GM19463 (cell line): ENCODE data around the gene XRCC4.

Source experiments
- ATAC-seq: cut with Tn5 transposase; IDR thresholded peaks from one replicate; pipeline ENCODE4 v1.9.1; 2021; ENCODE audit warnings: mild to moderate bottlenecking, moderate library complexity; ENCODE audit not compliant: unreplicated experiment

The XRCC4 gene

DNA sequence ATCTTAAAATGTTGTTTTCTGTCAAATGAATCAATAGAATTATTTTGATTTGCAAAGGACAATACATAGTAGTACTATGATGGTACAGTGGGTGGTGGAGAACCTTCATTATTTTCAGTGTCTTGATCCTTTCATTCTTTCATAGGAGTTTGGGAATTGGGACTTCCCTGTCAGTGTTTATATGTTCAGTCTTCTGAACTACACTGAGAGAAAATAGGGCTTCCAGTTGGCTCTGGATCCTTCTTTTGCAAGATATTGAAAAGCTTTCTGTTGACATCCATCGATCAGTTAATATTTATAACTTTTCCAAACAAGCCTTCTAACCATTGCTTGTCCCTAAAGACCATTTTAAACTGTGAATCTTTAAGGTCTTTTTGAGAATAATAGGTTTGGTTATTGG is 94.7 kb downstream of the XRCC4 start:
- no peak for ATAC-seq

DNA sequence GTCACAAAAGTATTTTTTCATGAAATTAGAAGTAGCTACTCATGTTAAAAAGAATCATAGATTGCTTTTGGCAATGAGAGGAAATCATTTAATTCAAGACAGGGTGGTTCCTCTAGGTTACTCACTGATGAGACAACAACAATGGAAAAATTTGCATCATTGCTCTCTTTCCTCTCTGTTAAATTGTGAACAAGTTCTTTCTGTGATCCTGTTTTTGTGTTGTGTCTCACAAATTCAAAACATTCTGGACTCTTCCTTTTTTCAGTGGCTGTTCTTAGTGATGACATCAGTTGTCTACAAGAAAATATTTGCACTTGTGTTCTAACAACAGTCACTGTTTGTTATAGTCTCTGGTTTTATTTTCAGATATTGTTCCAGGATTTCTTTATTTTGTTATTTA is 95.3 kb downstream of the XRCC4 start:
- no peak for ATAC-seq

DNA sequence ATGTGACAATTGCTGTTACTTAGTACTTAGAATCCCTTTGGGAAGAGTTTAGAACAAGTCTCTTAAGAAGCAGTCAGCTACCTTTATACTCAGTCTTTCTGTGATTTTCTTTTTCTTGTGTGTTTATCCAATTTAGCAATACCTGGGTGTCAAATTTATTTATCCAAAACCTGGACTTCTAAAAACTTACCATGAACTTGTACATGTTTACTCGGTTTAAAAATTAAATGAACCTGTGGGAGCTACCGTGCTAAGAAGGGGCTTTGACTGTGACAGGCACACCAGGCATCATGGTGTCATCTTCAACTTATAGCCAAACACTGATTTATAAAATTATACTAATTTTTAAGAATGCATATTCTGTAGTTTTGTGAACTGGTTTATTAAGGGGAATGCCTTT is 96.5 kb downstream of the XRCC4 start:
- ATAC-seq, result no peak

DNA sequence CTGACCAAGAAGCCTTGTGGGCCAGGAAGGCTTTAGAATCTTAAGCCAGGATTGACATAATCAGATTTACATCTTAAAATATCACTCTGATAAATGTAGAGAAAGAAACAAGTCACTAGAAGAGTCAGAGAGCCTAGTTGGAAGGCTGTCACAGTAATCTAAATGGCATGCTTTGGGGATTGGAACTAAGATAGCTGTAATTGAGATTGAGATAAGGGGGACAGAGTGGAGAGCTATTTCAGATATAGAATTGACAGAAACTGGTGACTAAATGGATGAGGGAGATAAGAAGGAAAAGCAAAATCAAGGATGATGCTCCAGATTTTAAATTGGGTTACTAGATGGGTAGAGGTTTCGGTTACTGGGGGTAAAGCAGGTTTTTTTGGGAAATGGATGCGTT is 100.5 kb downstream of the XRCC4 start:
- no peak for ATAC-seq

DNA sequence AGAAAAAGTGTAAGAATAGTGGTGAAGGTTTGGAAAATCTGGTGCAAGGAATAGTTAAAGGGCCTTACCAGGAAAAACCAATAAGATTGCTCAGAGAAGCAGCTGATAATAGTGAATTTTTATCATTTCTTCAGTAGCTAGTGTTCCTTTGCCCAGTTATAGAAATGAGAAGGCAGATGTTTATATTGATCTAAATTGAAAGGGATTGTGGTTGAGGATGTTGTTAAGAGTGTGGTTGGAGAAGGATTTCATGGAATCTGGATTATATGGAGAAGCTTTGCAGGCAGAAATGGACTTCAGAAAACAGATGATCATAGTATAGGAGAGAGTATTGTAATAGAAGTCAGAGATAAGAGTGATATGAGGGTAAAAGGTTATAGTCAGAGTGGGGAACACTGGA is 102.6 kb downstream of the XRCC4 start:
- no peak for ATAC-seq

DNA sequence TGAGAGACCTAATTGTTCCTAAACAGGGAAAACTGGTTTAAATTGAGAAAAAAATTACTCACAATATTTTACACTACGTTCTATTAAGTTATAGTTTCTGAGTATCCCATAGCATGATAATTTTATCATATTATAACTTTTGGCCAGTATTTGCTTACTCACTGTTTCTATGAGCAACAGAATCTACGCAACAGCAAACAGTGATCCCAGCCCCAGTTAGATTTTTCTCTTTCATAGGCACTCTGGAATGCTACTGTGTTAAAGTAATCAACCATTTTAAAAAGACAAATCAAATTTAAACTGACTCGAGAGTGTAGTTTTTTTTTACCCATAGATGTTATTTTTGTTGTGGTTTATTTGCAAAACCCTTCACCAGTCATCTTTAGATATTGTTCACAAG is 107.2 kb downstream of the XRCC4 start:
- no peak for ATAC-seq

DNA sequence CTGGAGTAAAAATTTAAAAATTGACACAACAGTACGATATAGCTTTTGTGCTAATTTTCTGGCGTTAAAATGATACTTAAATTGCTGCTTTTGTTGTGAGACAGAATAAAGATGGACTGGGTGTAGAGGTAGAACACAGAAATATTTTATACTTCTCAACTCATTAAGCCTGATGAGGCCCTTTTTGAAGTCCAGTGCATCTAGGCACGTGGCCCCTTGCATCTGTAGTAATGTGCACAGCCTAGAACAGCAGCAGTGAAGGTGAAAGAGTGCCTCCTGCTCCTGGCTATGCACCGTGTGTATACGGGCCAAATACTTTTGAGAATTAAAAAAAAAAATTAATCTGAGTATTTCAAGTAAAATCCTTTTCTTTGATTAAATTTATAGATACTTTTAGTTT is 115.6 kb downstream of the XRCC4 start:
- no peak for ATAC-seq

DNA sequence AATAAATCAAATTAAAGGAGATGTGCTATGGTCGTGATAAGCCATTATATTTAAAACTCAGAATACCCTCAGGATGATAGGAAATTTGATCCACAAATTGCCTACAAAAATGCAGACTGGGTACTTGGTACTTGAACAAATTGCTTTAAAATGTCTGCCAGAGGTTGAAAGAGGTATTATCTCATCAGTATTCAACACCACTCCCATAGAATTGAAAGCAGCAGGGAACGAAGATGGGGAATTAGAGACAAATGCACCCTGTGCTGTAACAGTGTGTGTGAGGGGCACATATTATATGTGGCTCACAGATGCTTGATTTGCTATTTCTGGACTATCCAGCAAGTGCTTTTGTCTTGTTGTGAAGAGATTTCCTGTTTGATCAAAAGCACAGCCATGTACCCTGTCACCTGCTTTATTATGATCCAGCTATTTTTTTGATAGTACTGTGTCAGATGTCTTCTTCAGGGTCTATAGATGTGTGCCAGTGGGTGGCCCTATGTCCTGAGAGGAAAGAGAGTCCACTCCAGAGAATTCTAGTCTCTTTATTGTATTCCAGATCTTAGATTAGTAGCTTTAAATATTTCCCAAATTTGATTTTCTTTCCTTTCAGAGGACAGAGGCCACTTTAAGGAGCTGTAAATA is 120.1 kb downstream of the XRCC4 start:
- no peak for ATAC-seq

DNA sequence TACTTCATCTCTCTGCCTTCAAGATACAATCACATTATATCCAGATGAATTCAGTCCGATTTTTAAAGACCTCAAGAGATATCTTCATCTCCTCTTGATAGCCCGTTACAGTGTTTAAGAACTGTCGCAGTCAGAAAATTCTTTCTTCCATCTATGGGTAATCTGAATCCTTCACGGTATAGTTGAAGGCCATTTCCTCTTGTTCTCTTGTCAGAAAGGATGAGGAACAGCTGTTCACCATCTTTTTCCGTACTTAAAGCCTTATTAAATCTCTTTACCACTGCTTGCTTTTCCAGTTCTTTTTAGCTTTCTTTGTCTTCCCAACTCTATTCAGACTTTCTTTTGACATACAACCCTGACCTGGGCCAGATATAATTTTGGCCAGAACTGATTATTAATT is 121.8 kb downstream of the XRCC4 start:
- ATAC-seq, result no peak

DNA sequence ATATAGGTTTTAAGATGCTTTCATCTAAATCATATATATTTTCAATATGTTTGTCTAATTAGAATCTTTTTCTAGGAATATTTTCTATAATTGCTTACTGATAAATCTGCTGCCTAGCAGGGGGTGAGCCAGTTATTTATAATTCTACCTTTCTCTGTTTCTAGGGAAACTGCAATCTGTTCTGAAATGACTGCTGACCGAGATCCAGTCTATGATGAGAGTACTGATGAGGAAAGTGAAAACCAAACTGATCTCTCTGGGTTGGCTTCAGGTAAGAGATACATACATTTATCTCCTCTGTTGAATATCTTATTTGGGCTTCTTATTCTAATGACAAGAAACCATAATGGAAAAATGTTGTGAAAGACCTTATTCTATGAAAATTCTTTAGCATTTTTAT is 127.3 kb downstream of the XRCC4 start:
- ATAC-seq, result peak; percentile 42

DNA sequence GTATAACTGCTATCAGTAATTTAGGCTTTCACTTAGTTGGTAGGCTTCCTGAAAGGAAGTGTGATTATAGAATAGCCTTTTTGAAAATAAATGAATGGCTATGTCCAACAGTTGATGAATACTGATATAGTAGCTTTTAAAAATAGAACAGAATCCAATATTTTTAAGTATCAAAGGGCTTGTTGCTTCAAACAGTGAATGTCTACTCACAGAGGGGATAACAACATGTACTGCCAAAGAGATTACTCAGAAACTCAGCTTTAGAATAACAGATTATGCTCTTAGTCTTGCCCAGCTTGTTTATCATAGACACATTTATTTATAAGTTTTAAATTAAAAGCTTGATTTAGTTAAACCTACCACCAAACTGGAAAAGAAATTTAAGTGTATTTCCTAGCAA is 132.6 kb downstream of the XRCC4 start:
- no peak for ATAC-seq

DNA sequence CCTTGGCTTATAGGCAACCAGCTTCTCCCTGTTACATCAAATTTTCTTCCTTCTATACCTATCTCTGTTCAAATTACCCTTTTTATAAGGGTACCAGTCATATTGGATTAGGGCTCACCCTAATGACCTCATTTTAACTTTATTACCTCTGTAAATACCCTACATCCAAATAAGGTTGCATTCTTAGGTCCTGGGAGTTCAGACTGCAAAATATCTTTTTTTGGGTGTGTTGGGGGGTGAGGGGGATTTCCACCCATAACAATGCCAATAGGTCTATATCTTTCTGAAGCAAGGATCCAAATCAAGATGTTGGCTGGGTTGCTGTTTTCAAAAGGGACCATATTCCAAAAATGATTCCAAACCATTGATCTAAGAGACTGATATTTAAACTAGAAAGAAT is 141.7 kb downstream of the XRCC4 start:
- ATAC-seq, result no peak

DNA sequence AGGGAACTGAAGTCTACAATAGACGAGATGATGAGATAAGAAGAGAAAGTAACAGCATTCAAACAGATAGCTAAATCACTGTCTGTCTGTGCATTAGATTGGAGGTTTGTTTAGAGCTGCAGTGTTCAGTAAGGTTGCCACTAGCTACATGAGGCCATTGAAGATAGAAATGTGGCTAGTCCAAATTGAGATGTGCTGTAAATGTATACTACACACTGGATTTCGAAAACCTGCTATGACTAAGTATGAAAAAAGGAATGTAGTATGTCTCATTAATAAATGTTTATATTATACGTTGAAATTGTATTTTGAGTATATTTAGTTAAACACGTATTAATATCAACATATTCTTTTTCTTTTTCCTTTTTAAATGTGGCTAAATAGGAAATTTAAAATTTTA is 142.1 kb downstream of the XRCC4 start:
- ATAC-seq, result no peak

DNA sequence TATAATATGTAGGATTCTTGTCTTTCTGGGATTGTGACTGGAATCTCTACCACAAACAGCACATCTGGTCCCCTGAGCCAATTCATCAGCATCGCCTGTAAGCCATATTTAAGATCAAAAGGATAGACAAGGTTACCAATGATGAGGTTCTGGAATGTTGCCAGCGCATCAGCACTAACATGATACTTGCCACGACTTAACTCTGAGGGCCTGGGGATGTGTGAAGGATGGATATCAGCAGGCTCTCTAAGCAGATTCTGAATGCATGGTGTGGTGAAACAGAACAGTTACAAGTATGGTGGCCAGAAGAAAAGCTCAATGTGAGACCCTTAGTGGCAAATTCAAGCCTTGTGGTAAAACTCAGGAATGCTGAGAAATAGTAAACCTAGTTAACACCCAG is 143.0 kb downstream of the XRCC4 start:
- ATAC-seq, result no peak

DNA sequence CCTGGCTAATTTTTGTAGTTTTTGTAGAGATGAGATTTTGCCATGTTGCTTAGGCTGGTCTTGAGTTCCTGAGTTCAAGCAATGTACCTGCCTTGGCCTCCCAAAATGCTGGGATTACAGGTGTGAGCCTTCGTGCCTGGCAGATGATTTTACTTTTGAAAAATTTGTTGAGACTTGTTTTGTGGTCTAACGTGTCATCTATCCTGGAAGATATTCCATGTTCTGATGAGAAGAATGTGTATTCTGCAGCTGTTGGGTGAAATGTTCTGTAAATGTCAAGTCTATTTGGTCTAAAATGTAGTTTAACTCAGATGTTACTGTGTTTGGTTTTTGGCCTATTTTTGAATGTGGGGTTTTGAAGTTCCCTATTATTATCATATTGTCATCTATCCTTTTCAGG is 145.6 kb downstream of the XRCC4 start:
- ATAC-seq, result no peak

DNA sequence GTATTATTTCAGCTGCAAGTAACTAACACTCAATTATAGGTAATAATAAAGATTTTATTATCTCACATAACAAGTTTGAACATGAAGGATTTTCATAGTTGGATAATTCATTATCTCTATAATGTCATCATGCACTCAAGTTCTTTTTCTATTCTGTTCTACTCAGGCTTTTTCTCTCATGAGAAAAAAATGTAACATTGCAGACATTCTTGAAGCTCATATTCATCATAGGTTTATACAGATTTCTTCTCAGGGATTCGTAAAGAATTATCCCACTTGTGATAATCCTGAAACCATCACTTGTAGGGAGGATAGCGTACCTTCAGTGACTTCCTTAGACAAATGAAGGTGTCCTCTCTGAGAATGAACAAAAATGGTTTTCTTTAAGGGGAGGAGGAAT is 150.3 kb downstream of the XRCC4 start:
- ATAC-seq, result no peak

DNA sequence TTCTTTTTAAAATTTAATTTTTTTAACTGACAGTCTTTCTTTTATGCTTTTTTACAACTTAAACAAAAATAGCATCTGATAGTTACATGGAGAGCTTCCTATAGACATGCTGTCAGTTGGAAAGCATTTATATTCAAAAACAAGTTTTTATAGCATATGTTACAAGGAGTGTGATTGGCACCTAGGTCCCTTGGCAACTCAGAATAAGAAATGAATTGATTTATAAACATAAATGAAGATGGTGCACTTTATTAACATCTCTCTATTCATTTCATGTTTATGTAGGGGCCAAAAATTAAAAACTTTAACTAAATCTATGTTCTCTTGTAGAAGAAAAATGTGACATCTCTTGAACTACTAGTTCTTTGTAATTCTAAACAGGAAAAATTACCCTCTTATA is 153.2 kb downstream of the XRCC4 start:
- no peak for ATAC-seq

DNA sequence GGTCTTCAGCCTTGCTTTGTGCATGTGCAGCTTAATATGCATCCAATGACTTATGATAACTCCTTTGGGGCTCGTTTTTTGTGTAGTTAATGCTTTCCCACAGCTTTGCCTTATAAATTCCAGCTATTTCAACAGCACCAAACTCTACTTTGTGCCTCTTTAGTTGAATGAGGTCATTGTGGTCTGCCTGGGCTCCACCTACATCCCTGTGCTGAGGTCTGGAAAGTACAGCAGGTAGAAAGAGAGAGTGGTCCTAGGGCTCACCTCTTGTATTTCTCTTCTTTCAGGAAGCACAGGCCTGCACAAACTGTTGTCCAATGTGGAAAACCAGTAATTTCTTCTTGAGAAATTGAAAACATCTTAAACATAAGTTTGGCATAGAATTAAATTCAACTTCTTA is 167.2 kb downstream of the XRCC4 start:
- no peak for ATAC-seq

DNA sequence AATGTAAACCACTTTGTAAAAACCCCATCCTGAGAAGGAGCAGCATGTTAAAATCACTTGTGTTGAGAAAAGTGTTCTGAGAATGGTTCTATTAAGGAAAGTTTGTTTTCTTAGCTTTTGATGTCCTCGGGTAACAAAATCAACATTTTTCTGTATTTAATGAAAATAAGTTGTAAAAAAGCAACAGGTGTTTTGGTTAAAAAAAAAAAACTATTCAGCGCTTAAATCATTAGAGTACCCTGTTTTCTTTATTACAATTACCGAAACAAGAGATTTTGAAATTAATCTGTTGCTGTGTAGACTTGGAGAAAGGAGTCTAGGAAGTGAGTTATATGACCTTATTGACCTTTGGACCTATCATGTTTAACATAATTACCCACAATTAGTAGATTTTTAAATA is 167.7 kb downstream of the XRCC4 start:
- no peak for ATAC-seq

DNA sequence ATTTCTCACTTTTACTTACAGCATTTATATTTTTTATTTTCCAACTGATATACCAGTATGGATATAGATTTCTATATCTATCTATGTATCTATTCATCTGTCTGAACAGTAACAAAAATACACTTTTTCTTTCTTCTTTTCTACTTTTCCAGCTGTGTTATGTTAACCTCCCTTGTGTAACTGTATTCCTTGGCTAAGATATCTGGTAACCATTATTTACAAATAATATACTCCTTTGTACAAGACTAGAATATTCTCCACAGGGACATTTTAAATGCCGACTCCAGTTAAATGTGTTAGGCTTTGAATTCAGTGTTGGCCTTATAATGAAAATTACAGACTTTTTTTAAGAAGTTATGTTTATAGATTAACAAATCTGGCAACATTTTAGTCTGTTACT is 168.7 kb downstream of the XRCC4 start:
- ATAC-seq, result no peak

DNA sequence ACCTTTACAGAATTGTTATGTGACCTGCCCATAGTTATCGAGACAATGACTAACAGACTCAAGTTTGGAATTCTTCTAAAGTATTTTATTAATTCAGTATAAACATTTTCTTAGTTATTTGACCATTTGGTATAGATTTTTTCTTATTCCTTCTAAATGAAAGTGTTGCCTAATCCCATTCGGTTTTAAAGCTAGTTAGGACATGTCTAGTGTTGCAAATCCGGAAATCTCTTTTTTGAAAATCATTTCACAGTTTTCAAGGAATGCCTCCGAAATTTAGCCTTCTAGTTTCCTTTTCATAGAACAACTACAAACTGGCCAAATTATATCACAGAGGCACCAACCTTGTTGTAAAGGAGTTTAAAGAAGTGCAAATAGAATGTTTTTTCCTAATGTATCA is 171.8 kb downstream of the XRCC4 start:
- no peak for ATAC-seq

DNA sequence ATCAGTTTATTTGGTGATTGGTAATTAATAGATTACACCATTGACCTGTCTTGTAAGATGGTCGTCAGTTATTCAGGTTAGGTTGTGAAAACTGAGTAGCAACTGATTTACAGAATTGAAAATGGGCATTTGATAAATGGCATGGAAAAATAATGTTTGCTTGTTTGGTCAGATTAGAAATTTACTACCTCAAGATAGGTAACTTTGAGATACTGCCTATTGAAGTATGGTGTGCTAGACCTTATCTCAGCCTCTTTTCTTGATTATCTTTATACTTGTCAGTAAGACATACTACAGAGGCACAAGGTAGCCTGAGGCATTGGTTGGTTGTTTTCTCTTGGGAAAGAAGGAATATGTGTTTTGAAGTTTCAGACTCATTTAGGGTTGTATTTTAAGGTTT is 174.5 kb downstream of the XRCC4 start:
- no peak for ATAC-seq

DNA sequence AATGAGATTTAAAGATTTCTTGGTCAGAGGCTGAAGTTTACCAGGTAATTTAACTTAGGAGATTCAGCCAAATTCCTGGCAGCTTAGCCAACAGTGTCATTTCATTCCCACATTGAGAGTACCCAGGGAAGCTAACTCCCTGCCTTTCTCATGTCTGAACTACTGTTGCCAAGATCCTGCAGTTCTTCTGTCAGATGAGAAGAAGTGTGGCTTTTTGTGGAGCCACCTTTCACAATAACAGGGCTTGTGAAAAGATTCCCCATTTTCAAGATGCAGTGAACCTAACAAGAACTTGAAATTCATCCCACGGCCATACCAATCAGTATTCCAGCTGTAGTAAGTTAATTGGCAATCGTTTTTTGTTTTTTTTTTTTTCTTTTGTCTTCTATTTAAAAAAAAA is 176.4 kb downstream of the XRCC4 start:
- no peak for ATAC-seq

DNA sequence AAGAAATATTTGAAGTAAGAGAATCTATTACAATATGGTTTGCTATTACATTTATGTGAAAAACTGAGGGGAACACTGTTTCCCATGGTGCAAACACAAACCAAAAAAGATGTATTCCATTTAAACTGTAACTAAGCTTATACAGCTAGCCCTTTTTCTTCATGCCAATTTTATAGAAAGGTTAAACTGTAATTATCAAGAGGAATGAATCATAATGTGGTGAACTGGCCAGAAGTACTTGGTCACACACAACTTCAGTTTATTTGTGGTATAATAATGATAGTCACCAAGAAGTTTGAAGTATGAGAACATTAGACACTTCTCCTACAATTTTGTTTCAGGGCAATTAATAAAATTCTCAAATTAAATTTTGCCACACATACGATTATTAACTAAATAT is 177.9 kb downstream of the XRCC4 start:
- no peak for ATAC-seq
